ENCODE results near the gene ONECUT2.

ONECUT2 gene

DNA sequence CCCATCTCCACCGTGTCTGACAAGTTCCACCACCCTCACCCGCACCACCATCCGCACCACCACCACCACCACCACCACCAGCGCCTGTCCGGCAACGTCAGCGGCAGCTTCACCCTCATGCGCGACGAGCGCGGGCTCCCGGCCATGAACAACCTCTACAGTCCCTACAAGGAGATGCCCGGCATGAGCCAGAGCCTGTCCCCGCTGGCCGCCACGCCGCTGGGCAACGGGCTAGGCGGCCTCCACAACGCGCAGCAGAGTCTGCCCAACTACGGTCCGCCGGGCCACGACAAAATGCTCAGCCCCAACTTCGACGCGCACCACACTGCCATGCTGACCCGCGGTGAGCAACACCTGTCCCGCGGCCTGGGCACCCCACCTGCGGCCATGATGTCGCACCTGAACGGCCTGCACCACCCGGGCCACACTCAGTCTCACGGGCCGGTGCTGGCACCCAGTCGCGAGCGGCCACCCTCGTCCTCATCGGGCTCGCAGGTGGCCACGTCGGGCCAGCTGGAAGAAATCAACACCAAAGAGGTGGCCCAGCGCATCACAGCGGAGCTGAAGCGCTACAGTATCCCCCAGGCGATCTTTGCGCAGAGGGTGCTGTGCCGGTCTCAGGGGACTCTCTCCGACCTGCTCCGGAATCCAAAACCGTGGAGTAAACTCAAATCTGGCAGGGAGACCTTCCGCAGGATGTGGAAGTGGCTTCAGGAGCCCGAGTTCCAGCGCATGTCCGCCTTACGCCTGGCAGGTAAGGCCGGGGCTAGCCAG, 1.2 kb downstream of the ONECUT2 start:
- DNase-seq (ENCODE audit: insufficient read length, low spot score) (no peak), FAIRE-seq (no peak)
- TF ChIP-seq POLR2A (IDR thresholded peaks at IDR 0.05; ENCODE audit: low read depth, low read length), result no peak
- no peak for TF ChIP-seq POU2F2 (IDR thresholded peaks at IDR 0.05; ENCODE audit: low read depth, low read length)
- TF ChIP-seq TAF1 (IDR thresholded peaks at IDR 0.05; ENCODE audit: low read depth, low read length), result no peak
- TF ChIP-seq PAX5 (IDR thresholded peaks at IDR 0.05; ENCODE audit: insufficient read depth, low read length, severe bottlenecking), result no peak
- TF ChIP-seq SPI1 (IDR thresholded peaks at IDR 0.05; ENCODE audit: low read depth, low read length), result no peak
- TF ChIP-seq POLR2AphosphoS5 (IDR thresholded peaks at IDR 0.05; ENCODE audit: low read depth, low read length), result no peak

DNA sequence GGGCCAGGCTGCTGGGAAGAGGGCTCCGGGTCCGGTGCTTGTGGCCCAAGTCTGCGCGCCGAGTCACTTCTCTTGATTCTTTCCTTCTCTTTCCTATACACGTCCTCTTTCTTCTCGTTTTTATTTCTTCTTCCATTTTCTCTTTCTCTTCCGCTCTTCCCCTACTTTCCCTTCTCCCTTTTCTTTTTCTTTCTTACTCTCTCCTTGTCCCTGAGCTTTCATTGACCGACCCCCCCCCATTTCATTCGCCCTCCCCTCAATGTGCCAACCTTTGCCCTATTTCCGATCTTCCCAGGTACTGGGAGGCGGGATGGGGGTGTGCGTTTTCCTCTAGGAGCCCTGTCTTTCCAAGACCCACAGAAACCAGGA, 1.8 kb downstream of the ONECUT2 start:
- TF ChIP-seq POLR2A (IDR thresholded peaks at IDR 0.05; ENCODE audit: low read depth, low read length), result no peak
- no peak for TF ChIP-seq TAF1 (IDR thresholded peaks at IDR 0.05; ENCODE audit: low read depth, low read length)
- TF ChIP-seq PAX5 (IDR thresholded peaks at IDR 0.05; ENCODE audit: insufficient read depth, low read length, severe bottlenecking), result no peak
- no peak for TF ChIP-seq SPI1 (IDR thresholded peaks at IDR 0.05; ENCODE audit: low read depth, low read length)
- TF ChIP-seq POU2F2 (IDR thresholded peaks at IDR 0.05; ENCODE audit: low read depth, low read length), result no peak
- TF ChIP-seq POLR2AphosphoS5 (IDR thresholded peaks at IDR 0.05; ENCODE audit: low read depth, low read length), result no peak
- FAIRE-seq, result no peak
- no peak for DNase-seq (ENCODE audit: insufficient read length, low spot score)

DNA sequence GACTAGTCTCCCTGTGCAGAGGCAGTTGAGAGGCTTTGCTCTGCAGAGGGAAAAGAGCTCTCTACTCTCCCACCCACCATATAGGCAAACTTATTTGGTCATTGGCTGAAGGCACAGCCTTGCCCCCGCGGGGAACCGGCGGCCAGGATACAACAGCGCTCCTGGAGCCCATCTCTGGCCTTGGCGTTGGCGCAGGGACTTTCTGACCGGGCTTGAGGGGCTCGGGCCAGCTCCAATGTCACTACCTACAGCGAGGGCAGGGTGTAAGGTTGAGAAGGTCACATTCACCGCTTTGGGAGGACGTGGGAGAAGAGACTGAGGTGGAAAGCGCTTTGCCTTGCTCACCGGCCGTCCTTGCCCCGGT, 2.2 kb downstream of the ONECUT2 start:
- FAIRE-seq (no peak), DNase-seq (ENCODE audit: insufficient read length, low spot score) (no peak)
- TF ChIP-seq SPI1 (IDR thresholded peaks at IDR 0.05; ENCODE audit: low read depth, low read length), result no peak
- no peak for TF ChIP-seq POLR2A (IDR thresholded peaks at IDR 0.05; ENCODE audit: low read depth, low read length)
- no peak for TF ChIP-seq POU2F2 (IDR thresholded peaks at IDR 0.05; ENCODE audit: low read depth, low read length)
- no peak for TF ChIP-seq TAF1 (IDR thresholded peaks at IDR 0.05; ENCODE audit: low read depth, low read length)
- TF ChIP-seq PAX5 (IDR thresholded peaks at IDR 0.05; ENCODE audit: insufficient read depth, low read length, severe bottlenecking), result no peak
- TF ChIP-seq POLR2AphosphoS5 (IDR thresholded peaks at IDR 0.05; ENCODE audit: low read depth, low read length), result no peak

DNA sequence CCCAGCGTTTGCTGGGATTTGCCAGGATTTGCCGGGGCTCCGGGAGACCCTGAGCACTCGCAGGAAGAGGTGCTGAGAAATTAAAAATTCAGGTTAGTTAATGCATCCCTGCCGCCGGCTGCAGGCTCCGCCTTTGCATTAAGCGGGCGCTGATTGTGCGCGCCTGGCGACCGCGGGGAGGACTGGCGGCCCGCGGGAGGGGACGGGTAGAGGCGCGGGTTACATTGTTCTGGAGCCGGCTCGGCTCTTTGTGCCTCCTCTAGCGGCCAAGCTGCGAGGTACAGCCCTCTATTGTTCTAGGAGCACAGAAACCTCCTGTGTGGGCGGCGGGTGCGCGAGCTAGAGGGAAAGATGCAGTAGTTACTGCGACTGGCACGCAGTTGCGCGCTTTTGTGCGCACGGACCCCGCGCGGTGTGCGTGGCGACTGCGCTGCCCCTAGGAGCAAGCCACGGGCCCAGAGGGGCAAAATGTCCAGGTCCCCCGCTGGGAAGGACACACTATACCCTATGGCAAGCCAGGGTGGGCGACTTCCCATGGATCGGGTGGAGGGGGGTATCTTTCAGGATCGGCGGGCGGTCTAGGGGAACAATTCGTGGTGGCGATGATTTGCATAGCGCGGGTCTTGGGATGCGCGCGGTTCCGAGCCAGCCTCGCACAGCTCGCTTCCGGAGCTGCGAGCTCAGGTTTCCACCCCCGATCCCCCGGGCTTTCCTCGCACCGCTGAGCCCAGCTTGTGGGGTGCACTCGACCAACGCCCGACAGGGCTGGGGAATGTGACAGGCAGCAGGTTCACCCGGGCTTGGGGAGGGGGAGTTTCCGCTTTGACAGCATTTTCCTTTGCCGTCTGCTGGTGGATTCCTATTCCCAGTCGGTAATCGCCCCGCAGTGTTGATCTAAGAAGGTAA, 2.8 kb downstream of the ONECUT2 start:
- DNase-seq (ENCODE audit: insufficient read length, low spot score) (no peak), FAIRE-seq (no peak)
- no peak for TF ChIP-seq PAX5 (IDR thresholded peaks at IDR 0.05; ENCODE audit: insufficient read depth, low read length, severe bottlenecking)
- TF ChIP-seq POLR2AphosphoS5 (IDR thresholded peaks at IDR 0.05; ENCODE audit: low read depth, low read length), result no peak
- no peak for TF ChIP-seq SPI1 (IDR thresholded peaks at IDR 0.05; ENCODE audit: low read depth, low read length)
- no peak for TF ChIP-seq POU2F2 (IDR thresholded peaks at IDR 0.05; ENCODE audit: low read depth, low read length)
- TF ChIP-seq TAF1 (IDR thresholded peaks at IDR 0.05; ENCODE audit: low read depth, low read length), result no peak
- no peak for TF ChIP-seq POLR2A (IDR thresholded peaks at IDR 0.05; ENCODE audit: low read depth, low read length)

DNA sequence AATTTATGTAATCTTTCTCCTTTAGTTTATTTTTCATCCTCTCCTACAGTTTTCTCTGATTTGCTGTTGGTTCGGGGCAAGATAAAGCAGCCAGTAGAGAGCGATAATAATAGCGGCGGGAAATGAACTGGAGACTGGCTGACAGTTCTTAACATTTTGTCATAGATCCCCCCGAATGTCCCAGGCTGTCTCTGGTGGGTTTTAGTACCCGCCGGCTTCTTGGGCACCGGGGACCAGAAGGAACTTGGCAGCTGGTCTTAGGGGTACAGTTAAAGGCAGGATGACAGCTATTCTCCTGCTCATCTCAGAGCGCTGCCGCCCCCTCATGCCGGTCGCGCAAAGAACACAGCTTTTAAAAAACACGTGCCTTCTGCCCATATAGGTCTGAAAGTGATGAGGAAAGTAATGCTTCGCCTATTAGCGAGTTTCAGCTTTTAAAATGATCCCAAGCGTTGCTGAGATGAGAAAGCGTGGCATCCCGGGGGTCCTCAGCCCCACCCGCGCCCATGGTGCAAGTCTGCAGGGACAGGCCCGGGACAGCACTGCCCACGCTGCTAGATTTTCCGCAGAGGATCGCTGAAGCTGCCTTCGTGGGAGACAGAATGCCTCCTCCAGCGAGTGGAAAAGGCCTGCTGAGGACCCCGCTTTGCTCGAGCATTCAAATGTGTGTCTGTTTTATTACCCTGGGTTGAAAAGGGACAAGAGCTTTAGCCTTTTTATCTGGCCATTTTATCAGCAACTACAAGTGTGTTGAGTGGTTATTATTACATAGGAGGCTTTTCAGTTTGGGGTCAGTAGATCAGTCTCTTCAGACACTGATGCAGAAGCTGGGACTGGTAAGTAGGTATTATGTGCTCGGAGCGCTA, 3.8 kb downstream of the ONECUT2 start:
- no peak for FAIRE-seq

DNA sequence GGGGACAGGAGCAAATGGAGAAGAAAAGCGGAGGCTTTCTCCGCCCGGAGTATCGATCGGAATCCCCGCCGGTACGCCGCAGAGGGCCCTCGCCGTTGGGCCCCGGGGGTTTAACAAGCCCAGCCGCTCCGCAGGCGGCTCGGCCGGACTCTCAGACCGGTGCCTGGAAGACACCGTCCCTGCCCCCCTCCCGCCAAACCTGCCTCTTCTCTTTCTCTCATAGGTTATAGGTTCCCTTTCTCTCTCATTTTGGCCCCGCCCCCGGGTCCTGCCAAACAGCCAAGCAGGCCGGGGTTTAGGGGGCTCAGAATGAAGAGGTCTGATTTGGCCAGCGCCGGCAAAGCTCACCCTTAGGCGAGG, 4.4 kb downstream of the ONECUT2 start:
- TF ChIP-seq PAX5 (IDR thresholded peaks at IDR 0.05; ENCODE audit: insufficient read depth, low read length, severe bottlenecking) (no peak), TAF1 (IDR thresholded peaks at IDR 0.05; ENCODE audit: low read depth, low read length) (no peak), POU2F2 (IDR thresholded peaks at IDR 0.05; ENCODE audit: low read depth, low read length) (no peak), SPI1 (IDR thresholded peaks at IDR 0.05; ENCODE audit: low read depth, low read length) (no peak), POLR2A (IDR thresholded peaks at IDR 0.05; ENCODE audit: low read depth, low read length) (no peak), POLR2AphosphoS5 (IDR thresholded peaks at IDR 0.05; ENCODE audit: low read depth, low read length) (no peak)
- DNase-seq (ENCODE audit: insufficient read length, low spot score), result no peak
- FAIRE-seq, result no peak

More for the DNA sequence above, 3.8 kb downstream of the ONECUT2 start:
- TF ChIP-seq TAF1 (IDR thresholded peaks at IDR 0.05; ENCODE audit: low read depth, low read length) (no peak), SPI1 (IDR thresholded peaks at IDR 0.05; ENCODE audit: low read depth, low read length) (no peak), PAX5 (IDR thresholded peaks at IDR 0.05; ENCODE audit: insufficient read depth, low read length, severe bottlenecking) (no peak), POLR2AphosphoS5 (IDR thresholded peaks at IDR 0.05; ENCODE audit: low read depth, low read length) (no peak), POLR2A (IDR thresholded peaks at IDR 0.05; ENCODE audit: low read depth, low read length) (no peak)
- no peak for DNase-seq (ENCODE audit: insufficient read length, low spot score)

DNA sequence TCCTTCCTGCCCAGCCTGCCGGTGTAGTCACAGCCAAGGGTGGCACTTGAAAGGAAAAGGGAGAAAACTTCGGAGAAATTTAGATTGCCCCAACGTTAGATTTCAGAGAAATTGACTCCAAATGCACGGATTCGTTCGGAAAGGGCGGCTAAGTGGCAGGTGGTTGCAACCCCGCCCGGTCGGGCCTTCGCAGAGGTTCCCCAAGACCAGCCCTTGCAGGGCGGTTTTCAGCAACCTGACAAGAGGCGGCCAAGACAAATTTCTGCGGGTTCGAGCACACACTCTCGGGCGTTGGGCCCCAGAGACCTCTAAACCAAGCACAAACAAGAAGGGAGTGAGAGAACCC, 4.8 kb downstream of the ONECUT2 start:
- FAIRE-seq (no peak), DNase-seq (ENCODE audit: insufficient read length, low spot score) (no peak)
- TF ChIP-seq SPI1 (IDR thresholded peaks at IDR 0.05; ENCODE audit: low read depth, low read length), result no peak
- no peak for TF ChIP-seq POLR2A (IDR thresholded peaks at IDR 0.05; ENCODE audit: low read depth, low read length)
- no peak for TF ChIP-seq POU2F2 (IDR thresholded peaks at IDR 0.05; ENCODE audit: low read depth, low read length)
- no peak for TF ChIP-seq POLR2AphosphoS5 (IDR thresholded peaks at IDR 0.05; ENCODE audit: low read depth, low read length)
- TF ChIP-seq PAX5 (IDR thresholded peaks at IDR 0.05; ENCODE audit: insufficient read depth, low read length, severe bottlenecking), result no peak
- TF ChIP-seq TAF1 (IDR thresholded peaks at IDR 0.05; ENCODE audit: low read depth, low read length), result no peak

DNA sequence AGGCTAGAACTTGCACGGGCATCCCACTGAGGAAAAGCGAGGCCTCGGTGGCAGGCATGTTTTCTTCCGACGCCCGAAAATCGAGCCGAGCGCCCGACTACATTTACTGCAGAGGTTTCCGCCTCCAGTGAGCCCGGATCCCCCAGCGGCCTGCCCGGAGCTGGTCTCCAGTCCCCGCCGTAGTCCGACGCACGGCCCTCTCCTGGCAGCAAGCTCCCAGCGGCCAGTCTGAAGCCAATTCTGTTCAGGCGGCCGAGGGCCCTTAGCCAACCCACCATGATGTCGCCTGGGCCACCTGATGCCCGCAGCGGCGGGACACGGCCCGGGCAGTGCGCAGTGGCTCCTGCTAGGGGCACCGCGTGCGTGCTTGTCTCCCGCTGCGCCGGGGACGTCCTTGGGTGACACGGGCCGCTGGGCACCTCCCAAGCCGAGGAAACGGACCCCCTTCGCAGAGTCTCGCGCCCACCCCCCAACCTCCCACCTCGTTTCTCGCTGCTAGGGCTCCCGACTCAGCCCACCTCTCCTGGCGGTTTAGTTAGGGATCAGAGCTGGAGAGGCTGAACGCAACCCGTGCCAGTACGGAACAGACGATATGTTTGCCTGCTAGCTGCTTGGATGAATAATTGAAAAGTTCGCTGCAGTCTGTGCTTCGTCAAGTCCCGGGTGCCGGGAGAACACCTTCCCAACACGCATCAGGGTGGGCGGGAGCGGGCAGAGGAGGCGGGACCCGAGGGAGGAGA, 5.3 kb downstream of the ONECUT2 start:
- TF ChIP-seq PAX5 (IDR thresholded peaks at IDR 0.05; ENCODE audit: insufficient read depth, low read length, severe bottlenecking) (no peak), TAF1 (IDR thresholded peaks at IDR 0.05; ENCODE audit: low read depth, low read length) (no peak), POLR2AphosphoS5 (IDR thresholded peaks at IDR 0.05; ENCODE audit: low read depth, low read length) (no peak), POLR2A (IDR thresholded peaks at IDR 0.05; ENCODE audit: low read depth, low read length) (no peak), SPI1 (IDR thresholded peaks at IDR 0.05; ENCODE audit: low read depth, low read length) (no peak), POU2F2 (IDR thresholded peaks at IDR 0.05; ENCODE audit: low read depth, low read length) (no peak)
- FAIRE-seq (no peak), DNase-seq (ENCODE audit: insufficient read length, low spot score) (no peak)
